Tibial nerve (tissue), 4 donors: Measurements from ENCODE around the gene MAP2.

Experiments
- CTCF ChIP-seq, 5 experiments: fragments of 200-600 bp in 3 of 5; fragments of 450-650 bp in 2 of 5; sonication (generic) in 3 of 5; IDR thresholded peaks; one replicate each; pipeline ENCODE4 v1.5.1; 2016 to 2019; ENCODE audit warnings: antibody characterized with exemption in 5 of 5, mild to moderate bottlenecking in 3 of 5, moderate library complexity in 2 of 5
- EP300 ChIP-seq, 2 donors: sonication (generic); formaldehyde crosslinking; IDR thresholded peaks; one replicate each; pipeline ENCODE4 v1.6.1; 2017; ENCODE audit warnings: antibody characterized with exemption in 2 of 2, mild to moderate bottlenecking in 1 of 2
- POLR2A ChIP-seq, 2 donors: fragments of 450-650 bp; IDR thresholded peaks; one replicate each; pipeline ENCODE4 v1.6.1; 2017; ENCODE audit warnings: antibody characterized with exemption in 2 of 2, mild to moderate bottlenecking in 2 of 2, moderate library complexity in 2 of 2

GRCh38 chr2:209526561-209526960 lies 102.7 kb downstream of the MAP2 start:
- TF ChIP-seq POLR2A (IDR thresholded peaks at IDR 0.05) = no peak
- no peak for TF ChIP-seq CTCF (IDR thresholded peaks at IDR 0.05)
- no peak for TF ChIP-seq EP300 (IDR thresholded peaks at IDR 0.05)
